Raji (cell line): ENCODE measurements around the gene HEMGN.

Source experiments
- POLR2A ChIP-seq: IDR thresholded peaks from 2 replicates; pipeline ENCODE4 v1.6.1; 2011; ENCODE audit warnings: low read depth, low read length, control low read depth; ENCODE audit not compliant: insufficient read depth

The HEMGN gene

DNA sequence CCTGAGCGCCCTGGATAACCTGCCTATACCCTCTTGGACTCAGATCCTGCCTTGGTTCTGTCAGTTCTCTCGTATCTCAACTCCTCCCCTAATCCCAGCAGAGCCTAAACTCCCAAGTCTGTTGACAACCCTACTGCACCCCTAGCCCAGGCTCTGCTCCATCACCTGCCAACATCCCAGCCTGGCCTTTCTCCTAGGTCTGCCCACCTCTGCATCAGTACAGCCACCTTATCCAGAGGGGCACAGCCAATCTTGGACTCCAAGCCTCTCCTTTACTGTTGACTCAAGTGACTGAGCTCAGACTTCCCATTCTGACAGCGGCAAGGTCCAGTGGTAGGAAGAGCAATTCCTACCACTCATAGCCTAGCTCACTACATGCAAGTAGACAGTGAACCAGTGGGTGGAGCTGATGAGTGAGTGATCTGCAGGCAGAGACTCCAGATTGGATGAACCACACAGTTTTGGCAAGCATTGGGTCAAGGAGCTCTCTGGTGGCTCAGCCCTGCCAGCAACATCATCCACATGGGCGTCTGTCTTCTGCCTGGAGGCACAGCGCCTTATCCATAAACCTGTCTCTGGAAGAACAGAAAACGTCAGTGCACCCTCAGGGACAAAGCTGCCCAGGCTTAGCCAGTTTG is 42.2 kb downstream of the HEMGN start:
- TF ChIP-seq POLR2A, result no peak

- TF ChIP-seq POLR2A, result no peak
Observed at GRCh38 chr9:97895211-97895610, 42.8 kb downstream of the HEMGN start.

DNA sequence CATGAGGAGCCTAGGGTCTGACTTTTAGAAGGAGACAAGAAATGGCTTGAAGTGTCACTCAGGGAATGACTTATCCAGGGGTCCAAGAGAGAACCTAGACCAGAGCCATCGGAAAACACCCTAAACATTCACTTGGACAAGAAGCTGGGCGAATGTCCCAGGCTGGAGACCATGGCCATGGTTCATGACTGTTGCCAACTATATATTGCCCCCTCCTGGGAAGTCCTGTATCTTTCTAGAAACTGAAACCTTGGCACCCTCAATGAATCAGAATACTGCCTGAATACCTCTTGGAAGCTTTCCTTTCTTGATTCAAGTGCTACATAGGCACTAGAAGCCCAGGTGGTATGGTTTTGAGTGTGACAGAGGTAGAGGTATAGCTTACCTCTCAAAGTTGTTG is 45.6 kb downstream of the HEMGN start:
- TF ChIP-seq POLR2A, result no peak

- no peak for TF ChIP-seq POLR2A
Observed at GRCh38 chr9:97891736-97892135, 46.2 kb downstream of the HEMGN start.

GRCh38 chr9:97889941-97890887 is 47.8 kb downstream of the HEMGN start:
- TF ChIP-seq POLR2A, result no peak

GRCh38 chr9:97880336-97880735 is 57.6 kb downstream of the HEMGN start:
- no peak for TF ChIP-seq POLR2A
